Ammon's horn (tissue), 1 donor: Measurements from ENCODE around the gene KLF13.
A peak's percentile ranks its signal among the peaks of the same experiment; 100 is the strongest.

Source experiments
- DNase-seq: peaks from one replicate; pipeline ENCODE4 v3.0.0-alpha.2; 2016; ENCODE audit warnings: low spot score

The KLF13 gene

DNA sequence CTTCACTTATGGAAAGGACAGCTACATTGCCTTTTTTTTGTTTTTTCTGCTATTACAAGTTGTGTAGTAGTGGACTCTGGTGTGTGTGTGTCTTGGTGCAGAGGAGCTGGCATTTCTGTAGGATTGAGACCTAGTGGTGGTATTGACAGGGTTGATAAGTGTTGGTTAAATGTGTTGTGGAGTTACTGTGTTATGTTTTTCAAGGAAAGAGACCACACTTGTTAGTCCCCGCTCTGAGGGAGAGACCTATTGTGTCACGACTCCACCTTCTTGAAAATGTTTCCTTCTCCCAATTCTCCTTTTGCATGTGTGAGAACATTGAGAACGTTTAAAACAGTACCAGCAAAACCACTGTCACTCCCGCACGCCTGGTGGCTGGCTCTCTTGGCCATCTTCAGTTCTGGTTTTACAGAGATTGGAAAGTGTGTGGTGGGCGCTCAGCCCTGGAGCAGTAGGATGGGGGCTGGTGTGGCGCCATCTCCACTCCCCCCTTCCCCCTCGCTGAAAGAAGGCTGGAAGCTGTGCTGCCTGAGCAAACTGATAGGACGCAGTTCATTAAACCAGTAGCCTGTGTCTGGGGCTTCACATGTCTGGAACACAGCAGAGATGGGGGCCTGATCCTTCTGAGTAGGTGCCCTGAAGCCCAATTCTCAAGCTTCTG lies 5.5 kb downstream of the KLF13 start:
- no peak for DNase-seq

DNA sequence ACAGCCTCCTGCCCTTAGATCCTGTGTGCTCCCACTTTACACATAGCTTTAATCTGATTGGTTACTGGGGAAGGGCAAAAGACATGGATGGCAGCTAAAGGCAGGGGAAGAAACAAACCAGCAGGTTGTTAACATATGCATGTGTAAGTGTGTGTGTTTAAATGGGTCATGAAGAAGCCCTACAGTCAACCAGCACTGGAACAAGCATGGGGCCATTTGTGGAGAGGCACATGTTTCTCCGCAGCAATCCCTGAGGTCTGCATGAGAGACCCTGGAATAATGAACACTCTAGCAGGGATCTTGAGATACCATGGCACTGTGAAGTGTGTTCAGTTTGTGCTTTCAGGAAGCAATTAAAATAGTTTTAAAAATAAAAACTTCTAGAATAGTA lies 6.0 kb downstream of the KLF13 start:
- no peak for DNase-seq

DNA sequence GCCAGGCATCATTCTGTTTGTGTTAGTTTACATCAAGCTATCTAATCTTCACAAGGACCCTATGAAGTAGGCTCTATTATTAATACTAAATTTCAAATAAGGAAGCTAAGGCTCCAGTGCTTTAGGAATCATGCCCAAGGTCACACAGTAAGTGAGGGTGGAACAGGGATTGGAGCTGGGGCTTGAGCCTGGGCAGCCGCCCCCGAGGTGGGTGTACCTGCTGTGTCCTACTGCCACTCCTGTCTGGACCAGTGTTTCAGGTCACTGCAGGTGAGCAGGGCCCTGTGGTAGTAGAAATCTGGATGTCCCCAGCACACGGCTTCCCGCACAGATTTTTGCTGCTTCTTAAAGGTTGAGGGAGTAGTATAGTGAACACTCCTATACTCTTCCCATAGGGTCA lies 6.5 kb downstream of the KLF13 start:
- no peak for DNase-seq

DNA sequence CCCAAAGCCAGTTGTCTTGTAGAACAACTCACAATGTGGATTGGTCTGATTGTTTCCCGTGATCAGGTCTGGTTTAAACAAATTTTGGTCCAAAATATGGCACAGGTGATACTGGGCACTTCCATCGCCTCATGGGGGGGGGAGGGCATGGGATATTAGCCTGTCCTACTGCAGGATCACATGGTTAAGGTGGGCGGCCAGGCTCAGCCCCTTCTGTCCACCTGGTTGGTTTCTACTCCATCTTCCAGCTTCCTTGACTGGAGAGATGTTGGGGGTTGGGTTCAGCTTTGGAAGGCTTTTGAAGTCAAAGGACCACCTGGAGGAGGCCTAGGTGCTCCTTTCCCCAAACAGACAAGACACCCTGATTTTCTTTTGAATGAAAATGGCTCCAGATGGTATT lies 7.2 kb downstream of the KLF13 start:
- no peak for DNase-seq

DNA sequence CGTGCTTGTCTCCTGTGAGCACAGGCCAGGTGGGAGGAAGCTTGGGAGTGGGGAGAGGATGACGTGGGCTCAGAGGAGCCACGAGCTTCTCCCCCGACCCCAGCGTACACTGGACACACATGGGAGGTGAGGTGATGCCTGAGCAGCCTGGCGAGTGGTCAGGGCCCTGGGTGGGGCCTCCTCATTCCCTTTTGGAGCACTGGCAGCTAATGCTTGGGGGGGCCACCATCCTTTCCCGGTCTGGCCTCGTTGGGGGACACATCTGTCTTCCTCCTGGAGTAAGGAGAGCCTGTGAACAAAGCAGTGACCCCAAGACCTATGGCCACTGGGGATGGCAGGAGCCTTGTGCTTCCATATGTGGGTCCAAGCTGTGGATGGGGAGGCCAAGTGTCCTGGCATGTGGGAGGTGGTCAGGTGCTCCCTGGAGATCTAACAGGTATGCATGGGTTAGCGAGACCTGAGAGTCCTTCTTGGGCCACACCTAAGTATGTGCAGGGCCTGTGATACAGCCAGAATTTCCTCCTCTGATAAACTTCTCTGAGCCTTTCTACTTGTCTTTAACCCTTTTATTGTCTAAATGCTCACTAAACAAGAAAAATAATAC lies 9.5 kb downstream of the KLF13 start:
- DNase-seq, result no peak

DNA sequence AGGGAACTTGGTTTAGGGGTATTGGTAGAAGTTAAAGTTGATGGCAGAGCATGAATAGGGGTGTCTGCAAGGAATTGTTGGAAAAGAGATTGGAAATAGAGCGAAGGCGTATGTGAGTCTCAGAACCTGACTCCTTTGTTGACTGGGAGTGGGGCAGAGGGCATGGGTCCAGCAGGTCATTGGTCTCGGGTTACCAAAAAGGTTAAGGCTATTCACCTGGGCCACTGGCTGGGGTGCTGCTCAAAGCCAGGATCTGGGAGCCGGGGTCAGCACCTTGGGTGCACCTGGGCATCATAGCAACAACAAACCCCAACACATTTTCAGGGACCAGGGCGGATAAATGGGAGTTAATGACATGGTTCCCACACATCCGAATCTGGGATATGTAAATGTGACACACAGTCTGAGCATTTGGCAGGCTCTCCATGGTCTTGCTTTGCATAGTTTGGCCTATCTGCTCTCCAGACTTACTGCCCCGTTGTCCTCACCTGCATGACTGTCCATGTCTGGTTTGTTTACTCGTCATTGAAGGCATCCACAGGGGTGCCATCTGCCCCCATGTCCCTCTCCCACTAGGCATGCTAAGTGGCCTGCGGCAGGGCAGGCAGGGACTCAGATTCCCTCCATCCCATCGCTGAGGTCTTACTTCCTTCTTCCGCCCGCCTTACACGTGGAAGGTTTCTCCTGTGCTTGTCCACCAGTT lies 10.1 kb downstream of the KLF13 start:
- no peak for DNase-seq

DNA sequence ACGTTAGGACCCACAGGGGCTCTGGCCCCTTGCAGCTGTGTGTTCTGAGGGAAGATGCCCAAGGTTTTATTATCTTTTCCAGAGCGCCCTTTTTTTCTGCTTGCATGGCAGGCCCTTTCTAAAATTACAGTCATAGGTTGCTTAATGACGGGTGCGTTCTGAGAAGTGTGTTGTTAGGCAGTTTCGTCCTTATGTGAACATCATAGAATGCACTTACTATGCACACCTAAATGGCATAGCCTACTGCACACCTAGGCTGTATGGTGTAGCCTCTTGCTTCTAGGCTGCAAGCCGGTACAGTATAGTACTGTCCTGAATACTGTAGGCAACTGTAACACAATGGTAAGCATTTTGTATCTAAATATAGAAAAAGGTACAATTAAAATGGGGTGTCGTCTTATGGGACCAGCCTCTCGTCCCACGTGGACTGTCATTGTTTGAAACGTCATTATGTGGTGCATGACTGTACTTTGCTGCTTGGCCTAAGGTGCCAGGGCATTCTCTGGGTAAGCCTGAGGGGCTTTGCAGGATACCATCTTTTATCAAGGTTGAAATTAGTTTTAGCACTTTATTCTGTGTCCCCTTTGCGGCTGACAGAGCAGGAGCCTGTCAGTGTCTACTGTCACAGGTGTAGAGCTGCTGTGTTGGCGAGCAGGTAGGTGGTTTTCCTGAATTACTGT lies 10.9 kb downstream of the KLF13 start:
- no peak for DNase-seq

DNA sequence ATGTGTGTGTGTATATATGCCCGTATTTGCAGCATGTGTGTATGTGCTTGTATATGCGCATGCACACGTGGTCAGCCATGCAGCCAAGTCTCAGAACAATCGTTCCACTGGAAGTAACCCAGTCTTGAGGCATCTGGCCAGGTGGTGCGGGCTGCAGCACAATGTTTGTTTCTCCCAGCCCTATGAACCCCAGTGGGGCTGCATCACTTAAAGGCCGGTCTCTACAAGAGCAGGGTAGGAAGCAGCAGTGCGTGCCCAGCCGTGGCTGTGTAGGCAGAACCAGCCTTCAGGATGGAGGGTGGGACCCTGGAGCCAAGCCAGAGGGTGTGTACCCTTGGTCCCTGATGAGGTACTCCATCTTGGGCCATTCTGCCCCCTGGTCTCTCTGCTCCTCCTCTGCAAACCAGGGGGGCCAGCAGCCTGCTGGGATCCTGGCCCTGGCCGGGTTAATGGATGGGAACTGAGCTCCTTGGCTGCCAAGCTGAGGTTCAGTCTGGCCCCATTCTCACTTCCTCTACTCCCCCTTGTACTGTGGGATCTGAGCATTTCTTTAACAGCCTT lies 11.8 kb downstream of the KLF13 start:
- no peak for DNase-seq

DNA sequence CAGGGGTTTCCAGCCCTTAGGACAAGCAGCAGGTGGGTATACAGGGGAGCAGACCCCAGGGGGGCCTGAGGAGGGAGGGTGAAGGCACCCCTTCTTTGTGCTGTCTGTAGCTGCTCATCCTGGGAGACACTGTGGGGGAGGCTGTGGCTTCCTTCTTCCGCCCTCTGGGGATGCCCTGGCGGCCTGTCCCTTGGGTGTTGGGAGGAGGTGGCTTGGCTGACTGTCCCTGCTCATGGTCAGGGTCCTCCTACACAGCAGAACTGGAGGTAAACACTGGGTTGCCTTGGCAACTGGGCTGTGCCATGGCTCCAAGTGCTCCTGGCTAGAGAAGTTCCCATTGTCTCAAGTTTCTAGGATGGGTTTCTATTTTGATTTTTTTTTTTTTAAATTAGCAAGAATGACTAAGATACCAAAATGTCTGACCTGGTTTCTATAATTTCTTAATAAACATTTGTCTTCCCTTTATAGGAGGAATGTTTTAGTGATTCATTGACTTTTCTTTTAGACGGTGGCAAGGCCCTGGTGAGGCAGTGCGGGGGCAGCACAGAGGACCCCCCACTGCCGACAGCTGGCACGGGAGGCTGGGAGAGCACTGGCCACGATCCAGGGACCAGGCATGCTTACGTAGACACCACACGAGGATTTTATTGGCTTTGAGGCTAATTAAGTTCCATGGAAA lies 12.4 kb downstream of the KLF13 start:
- peak; percentile 75 for DNase-seq

DNA sequence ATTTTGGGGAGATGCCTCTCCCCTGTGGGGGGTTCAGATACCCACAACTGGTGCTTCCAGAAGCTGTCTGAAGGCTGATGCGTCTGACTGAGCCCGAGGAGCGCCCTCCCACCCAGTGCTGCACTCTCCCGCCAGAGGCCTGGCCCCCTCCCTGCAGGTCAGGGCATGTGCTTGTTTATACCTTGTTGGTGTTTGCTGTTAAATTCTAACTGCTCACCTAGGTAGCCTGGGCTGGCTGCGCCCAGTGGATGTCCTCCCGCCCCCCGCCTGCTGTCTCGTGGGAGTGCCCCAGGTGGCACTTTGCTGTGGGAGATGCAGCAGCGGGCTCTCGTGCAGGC lies 12.9 kb downstream of the KLF13 start:
- DNase-seq, result no peak

DNA sequence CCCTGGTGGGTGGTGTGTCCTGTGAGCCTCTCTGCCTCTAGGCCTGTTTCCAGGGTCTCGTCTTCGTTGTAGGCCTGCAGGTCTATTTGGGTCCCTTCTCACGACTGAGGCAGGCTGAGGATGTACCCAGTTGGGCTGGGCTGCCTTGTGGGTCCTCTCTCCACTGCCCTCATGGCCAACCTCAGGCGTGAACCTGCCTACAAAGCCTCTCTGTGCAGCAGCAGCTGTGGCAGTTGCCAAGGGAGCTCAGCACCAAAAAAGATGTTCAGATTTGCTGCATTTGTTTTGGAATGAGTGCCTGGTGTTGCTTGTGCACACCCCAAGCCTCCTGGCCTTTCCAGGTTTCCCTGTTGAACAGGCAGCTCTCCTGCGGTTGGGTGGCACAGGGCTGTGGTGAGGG lies 13.4 kb downstream of the KLF13 start:
- no peak for DNase-seq

DNA sequence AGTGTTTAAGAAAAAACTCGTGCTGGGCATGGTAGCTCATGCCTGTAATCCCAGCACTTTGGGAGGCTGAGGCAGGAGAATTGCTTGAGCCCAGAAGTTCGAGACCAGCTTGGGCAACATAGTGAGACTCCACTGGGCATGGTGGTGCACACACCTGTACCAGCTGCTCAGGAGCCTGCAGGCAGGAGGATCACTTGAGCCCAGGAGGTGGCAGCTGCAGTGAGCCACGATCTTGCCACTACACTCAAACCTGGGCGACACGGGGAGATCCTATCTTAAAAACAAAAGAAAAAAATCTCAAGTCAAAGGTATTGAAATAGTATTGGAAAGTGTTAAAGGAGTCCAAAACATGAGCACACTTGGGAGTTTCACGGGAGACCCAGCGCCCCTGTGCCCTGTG lies 14.0 kb downstream of the KLF13 start:
- DNase-seq, result no peak

DNA sequence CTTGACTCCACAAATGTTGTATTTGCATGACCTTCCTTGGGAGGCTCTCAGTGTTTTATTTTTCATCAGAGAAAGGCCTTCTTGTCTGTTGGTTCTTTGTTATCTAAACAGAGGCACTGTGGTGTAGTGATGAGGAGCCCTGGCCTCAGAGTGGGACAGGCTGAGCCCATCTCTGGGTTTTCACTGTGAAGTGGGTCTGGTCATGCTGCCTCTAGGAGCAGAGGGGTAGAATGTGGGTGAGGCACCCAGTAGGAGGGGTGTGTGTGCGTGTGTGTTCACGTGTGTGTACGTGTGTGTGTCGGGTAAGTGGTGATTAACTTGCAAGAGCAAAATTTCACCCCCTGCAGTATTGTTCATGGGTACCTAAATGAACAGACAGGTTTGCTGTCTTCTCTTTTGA lies 14.4 kb downstream of the KLF13 start:
- peak; percentile 69 for DNase-seq

DNA sequence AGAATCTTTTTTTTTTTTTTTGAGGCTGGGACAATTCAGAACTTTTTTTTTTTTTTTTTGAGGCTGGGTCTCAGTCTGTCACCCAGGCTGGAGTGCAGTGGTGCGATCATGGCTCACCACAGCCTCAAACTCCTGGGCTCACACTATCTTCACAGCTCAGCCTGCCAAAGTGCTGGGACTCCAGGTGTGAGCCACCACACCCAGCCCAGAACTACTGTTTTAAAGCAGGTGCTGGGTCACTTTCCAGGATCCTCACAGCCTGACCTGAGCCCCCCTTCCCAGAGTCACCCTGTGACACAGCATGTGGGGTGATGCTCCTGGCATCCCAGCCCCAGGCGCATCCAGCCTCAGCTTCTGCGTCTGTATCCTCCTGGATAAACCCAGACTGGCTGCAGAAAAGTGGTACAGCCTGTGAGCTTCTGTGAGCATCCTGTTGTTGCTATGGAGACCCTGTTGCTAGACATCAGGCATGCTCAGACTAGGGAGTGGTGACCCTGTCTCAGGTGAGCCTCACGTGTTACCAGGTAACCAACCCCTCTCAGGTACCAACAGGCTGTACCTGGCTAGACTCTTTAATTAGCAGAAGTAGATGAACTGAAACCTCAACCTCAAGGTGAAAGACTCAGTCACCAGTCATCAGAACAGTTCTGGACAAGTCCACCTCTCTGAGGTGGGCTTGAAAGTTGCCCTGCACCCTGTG lies 15.0 kb downstream of the KLF13 start:
- DNase-seq, result no peak

DNA sequence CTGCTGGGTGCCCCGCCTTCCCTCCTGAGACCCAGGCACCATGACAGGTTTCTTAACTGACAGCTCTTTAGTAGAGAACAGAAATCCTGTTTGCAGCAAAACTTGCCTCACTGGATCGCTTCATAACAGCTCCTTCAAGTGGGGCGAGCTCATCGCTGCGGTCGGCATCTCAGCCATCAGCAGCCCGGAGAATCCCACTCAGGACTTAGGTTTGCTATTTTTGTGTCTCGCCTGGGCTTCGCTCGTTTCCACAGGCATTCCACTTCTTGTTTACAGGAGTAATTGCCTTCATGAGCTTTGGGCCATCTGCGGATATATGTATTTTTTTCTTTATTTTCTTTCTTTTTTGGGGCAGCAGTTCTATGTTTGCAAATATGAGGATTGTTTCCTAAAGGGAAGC lies 15.7 kb downstream of the KLF13 start:
- no peak for DNase-seq

DNA sequence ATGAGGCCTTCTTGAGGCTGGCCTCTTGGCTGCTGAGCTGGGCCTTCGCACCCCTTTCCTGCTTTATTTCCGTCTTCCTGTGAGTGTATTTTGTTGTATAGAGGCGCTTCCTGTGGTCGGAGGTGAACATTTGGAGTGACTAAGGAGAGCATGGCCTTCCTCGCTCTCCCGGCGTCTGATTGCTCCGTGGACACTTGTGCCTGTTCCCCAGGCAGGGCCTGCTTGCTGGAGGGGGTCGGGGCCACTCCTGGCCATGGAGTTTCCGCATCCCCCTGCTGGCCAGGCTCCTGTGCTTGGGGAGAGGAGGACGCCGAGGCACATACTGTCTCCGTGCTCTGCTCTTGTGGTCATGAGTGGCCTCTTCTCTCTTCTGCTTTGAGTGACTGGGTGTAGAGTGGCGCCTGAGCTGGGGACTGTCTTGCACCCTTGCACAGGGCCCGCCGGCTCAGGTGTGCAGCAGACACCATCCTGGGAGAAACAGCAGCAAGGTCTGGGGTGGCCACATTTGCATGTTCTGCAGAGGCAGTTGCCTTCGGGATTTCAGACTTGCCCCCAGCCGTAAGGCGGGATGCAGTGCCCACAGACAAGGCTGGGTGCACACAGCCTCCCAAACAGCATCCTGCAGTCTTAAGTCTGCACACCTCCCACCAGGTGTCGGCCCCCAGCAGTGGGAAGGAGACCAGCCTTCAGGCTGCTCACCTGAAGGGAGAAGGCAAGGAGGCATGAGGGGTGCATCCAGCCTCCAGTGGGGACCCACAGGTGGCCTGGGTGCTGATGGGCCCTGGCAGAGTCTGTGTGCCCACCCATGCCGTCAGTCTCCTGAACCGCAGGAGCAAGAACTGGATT lies 16.4 kb downstream of the KLF13 start:
- DNase-seq, result no peak

DNA sequence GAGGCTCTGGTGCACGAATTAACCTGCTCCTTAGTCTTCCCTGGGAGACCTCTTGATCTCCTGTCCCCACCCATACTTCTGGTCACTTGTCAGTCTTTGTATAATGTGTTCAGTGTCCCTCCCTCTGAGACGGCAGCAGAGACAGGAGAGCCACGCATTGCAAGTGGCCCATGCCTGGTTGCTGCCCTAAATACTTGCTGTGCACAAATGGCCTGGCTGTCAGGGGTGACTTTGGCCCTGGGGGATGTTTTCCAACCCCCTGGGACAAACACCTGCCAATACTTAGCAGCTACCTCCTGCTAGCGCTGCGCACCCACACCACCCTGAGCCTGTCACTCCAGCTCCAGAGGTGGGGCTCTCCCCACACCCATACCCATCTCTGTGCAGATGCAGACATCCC lies 17.2 kb downstream of the KLF13 start:
- DNase-seq, result no peak

DNA sequence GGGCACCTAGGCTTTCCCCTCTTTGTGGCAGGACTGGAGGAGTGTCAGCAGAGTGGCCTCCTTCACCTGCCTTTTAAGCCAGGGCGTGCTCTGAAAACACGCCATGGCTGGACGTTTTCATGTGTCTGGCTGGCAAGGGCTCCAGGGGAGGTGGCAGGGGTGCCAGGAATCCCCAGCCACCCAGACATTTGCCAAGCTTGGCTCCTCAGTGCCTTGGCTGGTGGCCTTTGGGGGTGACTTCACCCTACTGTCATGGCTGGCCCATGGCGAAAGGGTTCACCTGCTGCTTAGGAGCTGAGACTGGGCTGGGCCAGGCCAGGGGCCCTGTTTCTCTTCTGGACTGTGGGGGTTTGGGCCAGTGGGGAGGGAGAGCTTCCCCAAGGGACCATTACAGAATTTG lies 17.6 kb downstream of the KLF13 start:
- DNase-seq, result no peak

DNA sequence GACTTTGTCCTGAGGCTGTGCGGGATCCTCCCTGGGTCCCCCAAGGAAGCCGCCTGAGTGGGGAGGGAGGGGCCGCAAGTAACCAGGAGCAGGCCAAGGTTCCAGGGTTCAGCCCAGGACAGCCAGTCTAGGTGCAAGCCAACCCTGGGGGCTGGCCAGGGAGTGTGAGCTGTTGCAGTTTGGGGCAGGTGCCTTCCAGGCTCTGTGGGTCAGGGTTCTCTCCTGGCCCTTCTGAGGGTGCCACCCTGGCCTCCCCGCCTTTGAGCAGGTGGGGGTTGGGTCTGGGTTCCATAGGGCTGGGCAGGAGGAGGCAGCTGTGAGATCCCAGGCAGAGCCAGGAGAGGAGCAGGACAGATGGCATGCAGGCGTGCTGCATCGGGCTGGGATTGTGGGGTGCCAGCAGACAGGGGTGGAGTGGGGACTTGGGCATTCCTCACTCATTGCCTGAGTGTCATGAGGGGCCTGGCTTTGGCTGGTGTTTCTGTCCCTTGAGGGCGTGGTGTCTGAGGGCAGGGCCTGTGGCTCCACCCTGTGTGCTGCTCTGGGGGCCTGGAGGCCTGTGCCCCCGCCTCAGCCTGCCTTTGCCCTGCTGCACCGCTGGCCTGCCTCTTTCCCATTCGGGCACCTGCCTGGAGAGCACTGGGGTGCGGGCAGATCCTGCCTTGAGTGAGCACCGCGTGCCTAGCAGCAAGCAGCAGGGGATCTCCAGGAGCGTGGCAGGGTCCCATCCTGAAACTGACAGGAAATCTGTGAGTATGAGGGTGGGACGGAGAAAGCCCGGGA lies 18.4 kb downstream of the KLF13 start:
- DNase-seq, result no peak
